Measurements from ENCODE around the gene KIF19. TPM values are rescaled to one million over a fixed set of nuclear protein-coding genes. Genes with fewer than 3 reads are reported as not detected.

KIF19 gene
- total RNA-seq, 1 donor from 2014 or later, result not detected

GRCh38 chr17:74297941-74298340 lies 28.1 kb upstream of the KIF19 start:
- Histone ChIP-seq H3K4me3 (ENCODE audit: low read depth, low read length) (no peak overlapping the region), H3K36me3 (ENCODE audit: control insufficient read depth, insufficient read depth, low read length) (no peaks in the 10 kb centered on the region), H3K27me3 (ENCODE audit: control insufficient read depth, insufficient read depth, low read length) (no peaks in the 10 kb centered on the region)
- DNase-seq (ENCODE audit: low read depth) (peak; percentile 91), FAIRE-seq (no peak)
- no peak for TF ChIP-seq CTCF (IDR thresholded peaks at IDR 0.05; ENCODE audit: insufficient read depth, low read length, severe bottlenecking)

GRCh38 chr17:74298778-74299177 lies 27.2 kb upstream of the KIF19 start:
- DNase-seq (ENCODE audit: low read depth) (no peak), FAIRE-seq (no peak)
- Histone ChIP-seq H3K4me3 (ENCODE audit: low read depth, low read length) (no peak overlapping the region), H3K36me3 (ENCODE audit: control insufficient read depth, insufficient read depth, low read length) (no peaks in the 10 kb centered on the region), H3K27me3 (ENCODE audit: control insufficient read depth, insufficient read depth, low read length) (no peaks in the 10 kb centered on the region)
- TF ChIP-seq CTCF (IDR thresholded peaks at IDR 0.05; ENCODE audit: insufficient read depth, low read length, severe bottlenecking), result no peak

- no peak for TF ChIP-seq CTCF (IDR thresholded peaks at IDR 0.05; ENCODE audit: insufficient read depth, low read length, severe bottlenecking)
- no peaks in the 10 kb centered on the region for H3K27me3 ChIP-seq (ENCODE audit: control insufficient read depth, insufficient read depth, low read length)
- FAIRE-seq, result no peak
- DNase-seq (ENCODE audit: low read depth), result no peak
- no peaks in the 10 kb centered on the region for H3K36me3 ChIP-seq (ENCODE audit: control insufficient read depth, insufficient read depth, low read length)
- no peak overlapping the region for H3K4me3 ChIP-seq (ENCODE audit: low read depth, low read length)
These were observed 26.6 kb upstream of the KIF19 start for GRCh38 chr17:74299226-74300009.

GRCh38 chr17:74303305-74303704 lies 22.7 kb upstream of the KIF19 start:
- no peak for TF ChIP-seq CTCF (IDR thresholded peaks at IDR 0.05; ENCODE audit: insufficient read depth, low read length, severe bottlenecking)
- no peak overlapping the region for H3K4me3 ChIP-seq (ENCODE audit: low read depth, low read length)
- DNase-seq (ENCODE audit: low read depth) (no peak), FAIRE-seq (no peak)
- no peaks in the 10 kb centered on the region for H3K27me3 ChIP-seq (ENCODE audit: control insufficient read depth, insufficient read depth, low read length)
- H3K36me3 ChIP-seq (ENCODE audit: control insufficient read depth, insufficient read depth, low read length), result no peaks in the 10 kb centered on the region

- no peak for TF ChIP-seq CTCF (IDR thresholded peaks at IDR 0.05; ENCODE audit: insufficient read depth, low read length, severe bottlenecking)
- FAIRE-seq, result no peak
- Histone ChIP-seq H3K4me3 (ENCODE audit: low read depth, low read length) (no peak overlapping the region), H3K27me3 (ENCODE audit: control insufficient read depth, insufficient read depth, low read length) (no peaks in the 10 kb centered on the region), H3K36me3 (ENCODE audit: control insufficient read depth, insufficient read depth, low read length) (no peaks in the 10 kb centered on the region)
- DNase-seq (ENCODE audit: low read depth), result no peak
These were observed 21.8 kb upstream of the KIF19 start for GRCh38 chr17:74304184-74304583.
